ENCODE data around the gene GUK1.

- TF ChIP-seq CTCF (conservative IDR thresholded peaks at IDR 0.05 in 1 of 2, IDR thresholded peaks at IDR 0.05 in 1 of 2; ENCODE audit: extremely low read depth in 1 of 2, insufficient read depth in 1 of 2, low read depth in 1 of 2, low read length in 2 of 2) (no peak), EZH2 (IDR thresholded peaks at IDR 0.05; ENCODE audit: borderline replicate concordance, low read length) (no peak)
These were observed 41.0 kb downstream of the GUK1 start for GRCh38 chr1:228180959-228181644.
